Panc1 (cell line): Measurements from ENCODE around the gene SLC2A14.
"Not testable (repeated sequence)": the region's sequence is repeated elsewhere in the genome, so short reads cannot be mapped to it uniquely, and the experiment has no call there.

Experiments
- POLR2AphosphoS5 ChIP-seq: IDR thresholded peaks from 2 replicates; pipeline ENCODE4 v1.6.1; 2012; ENCODE audit warnings: mild to moderate bottlenecking, low read depth, low read length, moderate library complexity
- TCF7L2 ChIP-seq: IDR thresholded peaks from 2 replicates; pipeline ENCODE4 v1.6.1; 2011; ENCODE audit warnings: mild to moderate bottlenecking, low read depth, low read length, inconsistent platforms
- TF ChIP-seq, protein P1 (sequence below): fragments of 450-650 bp; IDR thresholded peaks from 2 replicates; pipeline ENCODE4 v1.5.1; 2017; ENCODE audit warnings: mild to moderate bottlenecking
- TF ChIP-seq, protein P2 (sequence below), 2 experiments: IDR thresholded peaks; 2 replicates each; pipeline ENCODE4 v1.6.1; 2011 to 2012; ENCODE audit warnings: low read depth in 2 of 2, control low read depth in 1 of 2, low read length in 1 of 2, mild to moderate bottlenecking in 1 of 2, moderate library complexity in 1 of 2; ENCODE audit not compliant: insufficient read depth in 1 of 2

DNA sequence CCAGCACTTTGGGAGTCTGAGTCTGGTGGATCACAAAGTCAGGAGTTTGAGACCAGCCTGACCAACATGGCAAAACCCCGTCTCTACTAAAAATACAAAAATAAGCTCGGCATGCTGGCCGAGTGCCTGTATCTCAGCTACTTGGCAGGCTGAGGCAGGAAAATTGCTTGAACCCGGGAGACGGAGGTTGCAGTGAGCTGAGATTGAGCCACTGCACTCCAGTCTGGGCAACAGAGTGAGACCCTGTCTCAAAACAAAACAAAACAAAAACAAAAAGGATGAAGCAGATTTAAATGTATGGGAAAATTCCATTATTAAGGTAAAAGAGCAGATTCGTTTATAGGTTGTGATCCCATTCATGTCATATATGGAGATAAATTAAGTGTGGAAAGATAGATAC lies 66.4 kb downstream of the SLC2A14 start:
- TF ChIP-seq, protein P1, sequence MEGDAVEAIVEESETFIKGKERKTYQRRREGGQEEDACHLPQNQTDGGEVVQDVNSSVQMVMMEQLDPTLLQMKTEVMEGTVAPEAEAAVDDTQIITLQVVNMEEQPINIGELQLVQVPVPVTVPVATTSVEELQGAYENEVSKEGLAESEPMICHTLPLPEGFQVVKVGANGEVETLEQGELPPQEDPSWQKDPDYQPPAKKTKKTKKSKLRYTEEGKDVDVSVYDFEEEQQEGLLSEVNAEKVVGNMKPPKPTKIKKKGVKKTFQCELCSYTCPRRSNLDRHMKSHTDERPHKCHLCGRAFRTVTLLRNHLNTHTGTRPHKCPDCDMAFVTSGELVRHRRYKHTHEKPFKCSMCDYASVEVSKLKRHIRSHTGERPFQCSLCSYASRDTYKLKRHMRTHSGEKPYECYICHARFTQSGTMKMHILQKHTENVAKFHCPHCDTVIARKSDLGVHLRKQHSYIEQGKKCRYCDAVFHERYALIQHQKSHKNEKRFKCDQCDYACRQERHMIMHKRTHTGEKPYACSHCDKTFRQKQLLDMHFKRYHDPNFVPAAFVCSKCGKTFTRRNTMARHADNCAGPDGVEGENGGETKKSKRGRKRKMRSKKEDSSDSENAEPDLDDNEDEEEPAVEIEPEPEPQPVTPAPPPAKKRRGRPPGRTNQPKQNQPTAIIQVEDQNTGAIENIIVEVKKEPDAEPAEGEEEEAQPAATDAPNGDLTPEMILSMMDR: not testable (repeated sequence)
- TF ChIP-seq TCF7L2, POLR2AphosphoS5: not testable (repeated sequence)
- TF ChIP-seq, protein P2, sequence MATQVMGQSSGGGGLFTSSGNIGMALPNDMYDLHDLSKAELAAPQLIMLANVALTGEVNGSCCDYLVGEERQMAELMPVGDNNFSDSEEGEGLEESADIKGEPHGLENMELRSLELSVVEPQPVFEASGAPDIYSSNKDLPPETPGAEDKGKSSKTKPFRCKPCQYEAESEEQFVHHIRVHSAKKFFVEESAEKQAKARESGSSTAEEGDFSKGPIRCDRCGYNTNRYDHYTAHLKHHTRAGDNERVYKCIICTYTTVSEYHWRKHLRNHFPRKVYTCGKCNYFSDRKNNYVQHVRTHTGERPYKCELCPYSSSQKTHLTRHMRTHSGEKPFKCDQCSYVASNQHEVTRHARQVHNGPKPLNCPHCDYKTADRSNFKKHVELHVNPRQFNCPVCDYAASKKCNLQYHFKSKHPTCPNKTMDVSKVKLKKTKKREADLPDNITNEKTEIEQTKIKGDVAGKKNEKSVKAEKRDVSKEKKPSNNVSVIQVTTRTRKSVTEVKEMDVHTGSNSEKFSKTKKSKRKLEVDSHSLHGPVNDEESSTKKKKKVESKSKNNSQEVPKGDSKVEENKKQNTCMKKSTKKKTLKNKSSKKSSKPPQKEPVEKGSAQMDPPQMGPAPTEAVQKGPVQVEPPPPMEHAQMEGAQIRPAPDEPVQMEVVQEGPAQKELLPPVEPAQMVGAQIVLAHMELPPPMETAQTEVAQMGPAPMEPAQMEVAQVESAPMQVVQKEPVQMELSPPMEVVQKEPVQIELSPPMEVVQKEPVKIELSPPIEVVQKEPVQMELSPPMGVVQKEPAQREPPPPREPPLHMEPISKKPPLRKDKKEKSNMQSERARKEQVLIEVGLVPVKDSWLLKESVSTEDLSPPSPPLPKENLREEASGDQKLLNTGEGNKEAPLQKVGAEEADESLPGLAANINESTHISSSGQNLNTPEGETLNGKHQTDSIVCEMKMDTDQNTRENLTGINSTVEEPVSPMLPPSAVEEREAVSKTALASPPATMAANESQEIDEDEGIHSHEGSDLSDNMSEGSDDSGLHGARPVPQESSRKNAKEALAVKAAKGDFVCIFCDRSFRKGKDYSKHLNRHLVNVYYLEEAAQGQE (IDR thresholded peaks at IDR 0.05; ENCODE audit: insufficient read depth in 1 of 2, low read depth in 2 of 2, low read length in 1 of 2): not testable (repeated sequence)
